ENCODE results near the gene LCE3B. TPM values are rescaled to one million over a fixed set of nuclear protein-coding genes. Genes with fewer than 3 reads are reported as not detected.
A peak's percentile ranks its signal among the peaks of the same experiment; 100 is the strongest.

LCE3B gene
- total and polyA plus RNA-seq, 8 donors: not detected

DNA sequence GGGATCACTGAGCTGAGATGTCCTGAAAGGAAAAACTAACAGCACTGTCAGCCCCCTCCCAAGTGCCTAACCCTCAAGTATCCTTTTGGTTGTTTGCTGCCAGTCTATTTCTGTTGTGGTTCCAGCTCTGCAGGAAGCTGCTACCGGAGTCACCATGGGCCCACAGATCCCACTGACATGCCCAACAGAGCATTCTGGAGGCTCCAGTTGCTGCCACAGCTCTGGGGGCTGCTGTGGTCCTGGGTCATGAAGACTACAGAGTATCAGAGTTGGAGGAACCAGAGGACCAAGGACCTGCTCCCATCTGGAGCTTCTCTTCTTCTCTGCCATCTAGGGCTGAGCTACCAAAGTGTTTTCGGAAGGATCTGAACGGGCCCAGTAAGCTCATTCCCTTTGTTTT, 8.4 kb downstream of the LCE3B start:
- Histone ChIP-seq H3K27ac (no peak overlapping the region), H3K27me3 (no peaks in the 10 kb centered on the region), H3K9me3 (no peaks in the 10 kb centered on the region), H3K4me1 (no peaks in the 10 kb centered on the region), H3K4me3 (no peak overlapping the region), H3K36me3 (no peaks in the 10 kb centered on the region)
- no peak for ATAC-seq
- intact Hi-C loops (cut with DNase I): no loop called here
- no peak for DNase-seq
- FAIRE-seq: no peak
- TF ChIP-seq, protein P1, sequence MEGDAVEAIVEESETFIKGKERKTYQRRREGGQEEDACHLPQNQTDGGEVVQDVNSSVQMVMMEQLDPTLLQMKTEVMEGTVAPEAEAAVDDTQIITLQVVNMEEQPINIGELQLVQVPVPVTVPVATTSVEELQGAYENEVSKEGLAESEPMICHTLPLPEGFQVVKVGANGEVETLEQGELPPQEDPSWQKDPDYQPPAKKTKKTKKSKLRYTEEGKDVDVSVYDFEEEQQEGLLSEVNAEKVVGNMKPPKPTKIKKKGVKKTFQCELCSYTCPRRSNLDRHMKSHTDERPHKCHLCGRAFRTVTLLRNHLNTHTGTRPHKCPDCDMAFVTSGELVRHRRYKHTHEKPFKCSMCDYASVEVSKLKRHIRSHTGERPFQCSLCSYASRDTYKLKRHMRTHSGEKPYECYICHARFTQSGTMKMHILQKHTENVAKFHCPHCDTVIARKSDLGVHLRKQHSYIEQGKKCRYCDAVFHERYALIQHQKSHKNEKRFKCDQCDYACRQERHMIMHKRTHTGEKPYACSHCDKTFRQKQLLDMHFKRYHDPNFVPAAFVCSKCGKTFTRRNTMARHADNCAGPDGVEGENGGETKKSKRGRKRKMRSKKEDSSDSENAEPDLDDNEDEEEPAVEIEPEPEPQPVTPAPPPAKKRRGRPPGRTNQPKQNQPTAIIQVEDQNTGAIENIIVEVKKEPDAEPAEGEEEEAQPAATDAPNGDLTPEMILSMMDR (IDR thresholded peaks at IDR 0.05): no peak
- WGBS, 2 donors: 39 to 72% methylated on average over 3 of the region's 3 CpGs

DNA sequence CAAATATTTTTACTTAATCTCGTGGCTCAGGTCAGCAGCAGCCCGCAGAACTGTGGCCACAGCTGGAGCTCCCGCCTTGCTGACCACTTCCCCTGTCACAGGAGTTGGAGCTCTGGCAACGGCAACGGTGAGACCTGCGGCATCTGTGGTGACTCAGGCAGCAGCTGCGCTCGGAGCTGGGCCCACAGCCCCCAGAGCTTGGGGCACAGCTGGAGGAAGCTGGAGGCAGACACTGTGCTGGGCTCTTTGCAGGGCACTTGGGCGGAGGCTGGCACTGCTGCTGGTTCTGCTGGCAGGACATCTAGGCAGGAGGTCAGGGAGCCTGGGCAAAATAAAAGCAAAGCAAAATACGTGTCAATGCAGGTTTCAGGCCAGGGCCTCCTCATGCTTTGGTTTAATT, 9.2 kb downstream of the LCE3B start, which contains the start of gene LCE3A:
LCE3A (minus strand) TSS at position 301 of the 400 bp plus-strand sequence; CDS start at position 301, 0 bp downstream.
- DNase-seq (peak in 1 of 6 donors; percentile 27), ATAC-seq (peak in 1 of 4 donors; percentile 18), FAIRE-seq (no peak)
- intact Hi-C loops (cut with DNase I): no loop called here
- no peaks in the 10 kb centered on the region for H3K36me3 ChIP-seq
- H3K4me3 ChIP-seq: no peak within 1 kb of the TSS
- TF ChIP-seq, protein P1 (IDR thresholded peaks at IDR 0.05): no peak
- H3K27ac ChIP-seq: no peak within 1 kb of the TSS
- WGBS, 2 donors: 58 to 64% methylated on average over 9 to 10 of the region's 10 CpGs
- H3K9me3 ChIP-seq: no peaks in the 10 kb centered on the region
- H3K27me3 ChIP-seq: no peaks in the 10 kb centered on the region
- H3K4me1 ChIP-seq: no peaks in the 10 kb centered on the region

DNA sequence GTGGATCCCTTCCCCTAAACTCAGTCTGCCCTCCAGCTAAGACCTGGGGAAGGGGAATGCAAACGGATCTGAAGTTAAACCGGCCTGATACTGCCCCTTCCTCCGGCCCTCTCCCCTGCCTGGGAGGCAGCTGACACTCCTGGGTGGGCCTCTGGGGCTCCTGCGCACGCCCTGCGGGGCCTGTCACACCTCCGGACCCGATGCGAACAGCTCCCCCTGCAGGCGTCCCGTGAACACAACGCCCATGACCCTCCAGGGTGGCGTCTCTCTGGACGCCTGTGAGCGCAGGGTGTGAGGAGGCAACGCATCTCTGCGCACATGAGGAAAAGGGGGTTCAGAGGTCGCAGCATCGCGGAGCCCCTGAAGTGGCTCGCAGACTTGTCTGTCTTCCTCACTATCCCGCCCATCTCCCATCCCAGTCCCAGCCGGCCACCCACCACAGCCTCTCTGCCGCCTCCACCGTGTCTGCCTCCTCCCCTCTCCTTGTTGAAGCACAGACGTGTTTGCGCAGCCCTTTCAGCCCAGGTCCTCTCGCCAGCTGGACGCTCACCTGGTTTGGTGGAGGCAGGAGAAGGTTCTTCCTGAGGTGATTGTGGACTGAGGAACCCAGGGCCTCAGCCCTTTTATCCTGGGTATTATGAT, 9.7 kb downstream of the LCE3B start:
- ATAC-seq (peak in 1 of 4 donors; percentile 22), DNase-seq (peak in 1 of 6 donors; percentile 43), FAIRE-seq (no peak)
- TF ChIP-seq, protein P1 (IDR thresholded peaks at IDR 0.05): no peak
- Histone ChIP-seq H3K4me3 (no peak overlapping the region), H3K27me3 (no peaks in the 10 kb centered on the region), H3K36me3 (no peaks in the 10 kb centered on the region), H3K4me1 (no peaks in the 10 kb centered on the region), H3K9me3 (no peaks in the 10 kb centered on the region), H3K27ac (no peak overlapping the region)
- WGBS, 2 donors: 9 to 19% methylated on average over 29 of the region's 29 CpGs
- intact Hi-C loops (cut with DNase I): no loop called here

DNA sequence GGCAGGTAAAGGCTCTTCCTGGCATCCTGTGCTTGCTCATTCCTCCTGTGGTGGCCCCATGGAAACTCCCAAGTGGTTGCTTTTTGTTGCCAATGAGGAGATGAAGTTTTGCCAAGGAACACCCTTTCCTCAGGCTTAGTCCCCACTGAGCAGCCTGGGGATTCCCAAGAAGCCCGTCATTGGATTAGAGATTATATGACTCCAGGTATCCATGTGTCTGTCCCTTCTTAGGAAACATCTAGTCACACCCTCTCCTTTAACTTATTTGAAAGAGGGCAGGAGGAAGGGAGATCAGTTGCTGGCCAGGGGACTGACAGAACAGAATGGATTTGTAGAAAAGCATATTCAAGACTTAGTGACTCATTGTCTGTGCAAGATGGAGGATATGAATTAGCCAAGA, 13.1 kb downstream of the LCE3B start:
- ATAC-seq: no peak
- WGBS, 2 donors: 46 to 53% methylated on average over 1 of the region's 1 CpG
- intact Hi-C loops (cut with DNase I): no loop called here
- FAIRE-seq: no peak
- TF ChIP-seq, protein P1 (IDR thresholded peaks at IDR 0.05): no peak
- no peak overlapping the region for H3K27ac ChIP-seq
- no peak for DNase-seq
- H3K27me3 ChIP-seq: no peaks in the 10 kb centered on the region
- H3K4me1 ChIP-seq: no peaks in the 10 kb centered on the region
- no peaks in the 10 kb centered on the region for H3K9me3 ChIP-seq
- H3K4me3 ChIP-seq: no peak overlapping the region
- H3K36me3 ChIP-seq: no peaks in the 10 kb centered on the region

DNA sequence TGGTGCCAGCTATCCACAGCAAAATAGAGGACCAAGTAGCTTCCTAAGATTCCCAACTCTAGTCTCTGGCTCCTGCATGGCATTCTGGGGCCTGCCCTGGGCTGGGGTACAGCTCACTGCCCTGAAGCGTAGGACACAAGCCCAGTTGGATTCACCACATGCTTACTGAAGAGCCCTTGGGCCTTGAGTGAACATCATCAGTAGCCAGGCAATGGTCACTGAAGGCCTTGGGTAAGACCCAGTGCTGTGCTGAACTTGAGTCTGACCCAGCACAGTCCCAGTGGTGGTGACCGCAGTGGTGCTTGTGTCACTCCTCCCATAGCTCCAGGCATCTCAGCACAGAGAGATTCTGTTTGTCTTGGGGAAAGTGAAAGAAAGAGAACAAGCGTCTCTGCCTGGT, 17.0 kb downstream of the LCE3B start:
- FAIRE-seq: no peak

More for the DNA sequence above, 17.0 kb downstream of the LCE3B start:
- Histone ChIP-seq H3K9me3 (no peaks in the 10 kb centered on the region), H3K4me3 (no peak overlapping the region), H3K27ac (no peak overlapping the region), H3K4me1 (no peaks in the 10 kb centered on the region), H3K27me3 (no peaks in the 10 kb centered on the region), H3K36me3 (no peaks in the 10 kb centered on the region)
- DNase-seq (no peak), ATAC-seq (no peak)
- intact Hi-C loops (cut with DNase I): no loop called here
- 81 to 92% methylated on average over 3 of the region's 3 CpGs for WGBS, 2 donors
- TF ChIP-seq, protein P1 (IDR thresholded peaks at IDR 0.05): no peak

Data from pancreas (tissue), 10 donors.